SKM-1 (cell line): ENCODE data around the gene GSTT4.
"Not testable (repeated sequence)": the region's sequence is repeated elsewhere in the genome, so short reads cannot be mapped to it uniquely, and the experiment has no call there.

Experiments used
- DNase-seq: peaks from one replicate; lab custom pipeline; 2025; ENCODE audit not compliant: unreplicated experiment; lab: John Stamatoyannopoulos, UW

Gene GSTT4

DNA sequence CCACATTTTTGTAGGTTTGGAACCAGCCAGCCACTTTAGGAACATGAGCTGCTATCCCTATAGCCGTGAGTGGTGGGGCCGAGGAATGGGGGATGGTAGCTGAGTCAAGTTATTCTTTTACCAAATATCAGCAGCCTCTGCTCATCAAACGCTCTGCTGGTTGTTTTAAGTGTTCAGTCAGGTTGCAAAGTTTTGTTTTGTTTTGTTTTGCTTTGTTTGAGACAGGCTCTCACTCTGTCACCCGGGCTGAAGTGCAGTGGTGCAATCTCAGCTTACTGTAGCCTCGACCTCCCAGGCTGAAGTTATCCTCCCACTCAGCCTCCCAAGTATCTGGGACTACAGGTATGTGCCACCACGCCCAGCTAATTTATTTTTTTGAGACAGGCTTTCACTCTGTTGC is 20.2 kb upstream of the GSTT4 start:
- DNase-seq = no peak

- no peak for DNase-seq
Observed at GRCh38 chr22:24024354-24024753, 19.1 kb upstream of the GSTT4 start.

- DNase-seq = no peak
Observed at GRCh38 chr22:24023204-24023789, 18.0 kb upstream of the GSTT4 start.

GRCh38 chr22:24021304-24021703 is 16.1 kb upstream of the GSTT4 start:
- no peak for DNase-seq

GRCh38 chr22:24016156-24016555 is 10.9 kb upstream of the GSTT4 start:
- DNase-seq = no peak

DNA sequence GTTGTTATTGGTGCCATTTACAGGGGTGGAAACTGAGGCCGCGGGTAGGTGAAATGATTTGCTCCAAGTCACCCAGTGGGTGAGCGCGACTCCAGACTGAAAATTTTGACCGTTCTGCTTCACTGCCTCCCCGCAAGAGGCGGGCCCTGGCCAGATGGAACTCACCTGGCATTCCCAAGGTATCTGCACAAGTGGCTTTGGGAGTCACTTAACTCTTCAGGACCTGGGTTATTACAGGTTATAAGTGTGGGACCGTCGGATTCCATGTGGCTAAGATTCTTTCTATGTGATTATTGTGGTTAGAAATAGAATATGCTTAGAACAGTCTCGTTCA is 6.4 kb upstream of the GSTT4 start:
- DNase-seq = no peak

DNA sequence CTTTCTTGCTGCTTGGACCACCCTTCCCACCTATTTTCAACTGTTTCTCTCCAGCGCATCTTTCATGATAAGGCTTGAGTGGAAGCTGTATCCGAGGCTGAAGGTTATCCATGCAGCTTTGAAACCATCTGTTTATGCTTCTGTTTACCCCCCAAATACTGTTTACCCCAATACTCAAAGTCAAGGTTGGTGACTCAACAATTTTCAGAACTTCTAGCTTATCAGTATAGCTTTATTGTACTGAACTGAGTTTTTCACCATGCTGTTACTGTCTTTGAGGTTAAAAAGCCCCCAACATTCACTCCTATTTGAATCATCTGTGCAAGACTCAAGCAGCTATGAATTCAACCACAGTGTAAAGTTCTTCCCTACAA is 4.8 kb upstream of the GSTT4 start:
- no peak for DNase-seq

- no peak for DNase-seq
Observed at GRCh38 chr22:24009227-24010017, 4.2 kb upstream of the GSTT4 start.

DNA sequence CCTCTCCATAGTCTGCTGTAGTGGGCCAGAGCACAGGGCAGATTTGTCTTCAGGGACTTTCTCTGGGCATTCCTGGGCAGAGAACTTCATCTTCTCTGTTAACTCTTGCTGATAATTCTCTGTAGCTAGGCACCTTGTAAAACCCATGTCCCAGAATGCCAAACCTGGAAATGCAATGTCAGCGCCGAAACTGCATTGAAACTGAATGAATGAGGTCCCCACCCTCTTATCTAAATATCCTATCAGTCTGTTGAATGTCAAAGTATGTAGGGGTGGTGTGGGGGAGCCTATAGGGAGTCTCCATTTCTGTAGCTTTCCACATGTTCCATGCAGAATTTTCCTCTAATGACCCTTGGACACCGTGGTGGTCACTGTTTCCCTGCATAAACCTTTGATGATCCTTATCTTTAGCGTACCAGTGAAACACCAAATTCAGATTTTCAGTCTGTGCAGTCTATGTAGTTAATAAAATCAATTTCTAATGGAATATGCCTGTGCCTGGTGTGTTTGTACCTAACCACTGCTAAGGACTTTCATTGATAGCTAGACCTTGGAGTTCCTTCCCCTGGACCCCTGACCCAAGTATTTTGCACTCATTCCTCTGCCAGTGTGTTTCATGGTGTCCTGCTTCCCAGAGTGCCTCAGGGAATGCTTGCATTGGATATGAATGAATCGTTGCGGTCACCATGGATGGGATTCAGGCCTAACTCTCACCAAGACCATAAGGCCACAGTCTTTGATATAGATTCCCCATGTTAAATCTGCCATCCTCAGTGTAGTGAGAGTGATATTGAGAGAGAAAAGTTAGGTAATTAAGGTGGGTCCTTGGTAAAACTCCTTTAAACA is 3.4 kb upstream of the GSTT4 start:
- DNase-seq = no peak

DNA sequence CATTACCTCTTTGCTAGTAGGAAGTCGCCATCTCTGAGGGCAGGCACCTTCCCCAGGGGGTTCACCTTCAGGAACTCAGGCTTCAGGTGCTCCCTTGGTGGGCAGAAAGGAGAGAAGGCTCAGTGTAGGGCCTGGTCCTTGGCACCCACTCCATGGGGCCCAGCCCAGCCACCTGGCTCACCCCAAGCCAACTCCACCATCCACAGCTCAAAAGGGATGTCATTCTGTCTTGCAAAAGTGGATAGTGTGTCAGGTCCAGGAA is 2.7 kb upstream of the GSTT4 start:
- DNase-seq = no peak

DNA sequence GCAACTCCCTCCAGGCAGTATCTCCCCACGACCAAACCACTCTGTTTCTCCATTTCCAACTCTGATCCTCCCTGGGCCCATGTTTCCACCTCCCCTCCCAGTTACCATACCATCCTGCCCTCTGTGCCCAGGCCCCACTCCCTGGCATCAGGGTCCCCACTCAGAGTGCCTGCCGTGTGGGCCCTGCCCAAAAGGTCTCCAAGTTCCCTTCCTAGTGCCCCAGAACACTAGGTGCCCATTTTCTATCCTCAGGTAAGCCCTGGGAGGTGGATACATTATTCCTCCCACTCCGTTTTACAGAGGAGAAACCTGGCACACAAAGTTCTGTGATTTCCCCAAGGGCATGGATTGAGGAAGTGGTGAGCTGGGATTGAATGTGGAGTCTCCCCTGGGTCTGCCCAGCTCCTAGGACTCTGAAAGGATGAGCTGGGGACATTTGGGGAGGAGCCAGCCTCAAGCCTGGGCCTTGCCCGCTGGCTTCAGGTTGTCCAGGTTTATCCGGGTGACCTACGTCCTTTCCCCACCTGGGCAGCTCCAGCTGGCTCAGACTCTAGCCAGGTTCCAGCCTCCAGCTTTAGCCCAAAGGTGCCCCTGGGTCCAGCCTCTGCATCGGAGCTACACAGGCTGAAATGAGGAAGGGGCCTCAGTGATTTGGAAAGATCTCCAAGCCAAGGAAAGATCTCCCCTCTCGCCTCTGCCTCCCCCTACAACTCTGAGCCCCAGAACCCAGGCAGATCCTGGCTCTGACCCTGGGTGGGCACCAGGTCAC is 2.2 kb upstream of the GSTT4 start:
- no peak for DNase-seq

- DNase-seq = no peak
Observed at GRCh38 chr22:24006914-24007214, 1.6 kb upstream of the GSTT4 start.

DNA sequence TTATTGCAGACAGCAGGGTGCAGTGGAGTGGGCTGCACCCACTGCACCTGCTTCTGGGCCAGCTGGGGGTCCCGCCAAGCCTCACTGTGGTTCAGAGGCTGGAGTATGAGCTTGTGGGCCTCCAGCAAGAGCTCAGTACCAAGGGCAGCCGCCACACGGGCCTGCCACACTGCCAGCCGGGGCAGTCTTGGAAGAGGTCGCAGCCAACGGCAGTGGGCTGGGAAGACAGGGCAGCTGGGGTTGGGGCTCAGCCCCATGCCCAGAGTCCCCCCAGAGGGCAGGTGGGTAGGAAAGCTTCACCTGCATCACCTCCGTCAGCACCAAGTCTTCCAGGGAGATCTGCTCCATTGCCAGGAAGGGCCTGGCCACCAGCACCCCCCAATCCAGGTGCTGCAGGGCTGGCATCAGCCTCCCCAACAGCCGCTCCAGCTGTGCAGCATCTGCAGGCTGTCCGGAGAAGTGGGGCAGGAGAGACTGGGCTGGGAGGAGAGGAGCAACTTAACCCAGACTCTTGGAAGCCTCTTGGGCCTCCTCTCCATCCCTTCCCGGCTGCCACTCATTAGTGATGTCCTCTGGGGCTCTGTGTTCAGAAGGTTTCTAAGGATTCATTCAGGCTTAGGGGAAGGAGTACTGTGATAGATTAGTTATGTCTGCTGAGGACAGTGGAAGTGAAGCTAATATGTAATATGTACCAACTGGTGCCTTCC is 1.1 kb upstream of the GSTT4 start:
- no peak for DNase-seq

- DNase-seq = no peak
Observed at GRCh38 chr22:24003887-24004286, 1.4 kb downstream of the GSTT4 start.

DNA sequence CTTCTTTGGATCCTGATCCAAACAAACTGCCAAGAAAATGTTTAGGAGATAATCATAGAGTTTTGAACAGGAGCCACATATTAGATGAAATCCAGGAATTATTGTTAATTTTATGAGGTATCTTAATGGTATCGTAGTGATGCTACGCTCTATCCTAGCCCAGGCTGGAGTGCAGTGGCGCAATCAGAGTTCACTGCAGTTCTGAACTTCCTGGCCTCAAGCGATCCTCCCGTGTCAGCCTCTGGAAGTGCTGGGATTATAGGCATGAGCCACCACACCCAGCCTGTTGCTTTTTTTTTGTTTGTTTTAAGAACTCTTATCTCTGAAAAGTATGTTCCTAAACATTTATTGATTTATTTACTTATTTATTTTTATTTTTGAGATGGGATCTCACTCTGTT is 2.4 kb downstream of the GSTT4 start:
- DNase-seq = no peak

DNA sequence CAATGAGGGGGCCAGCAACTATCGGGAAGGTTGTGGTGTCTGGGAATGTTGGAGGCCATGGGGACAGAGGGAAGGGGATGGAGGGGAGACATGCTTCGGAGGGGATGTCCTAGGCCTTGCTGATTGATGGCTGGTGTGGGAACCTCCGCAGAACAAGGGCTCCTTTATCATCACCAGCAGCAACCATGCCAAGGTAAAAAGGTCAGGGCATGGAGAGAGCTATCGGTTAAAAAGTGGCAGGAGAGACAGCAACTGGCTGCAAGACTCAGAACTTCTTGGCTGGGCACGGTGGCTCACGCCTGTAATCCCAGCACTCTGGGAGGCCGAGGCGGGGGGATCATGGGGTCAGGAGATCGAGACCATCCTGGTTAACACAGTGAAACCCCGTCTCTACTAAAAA is 3.0 kb downstream of the GSTT4 start:
- no peak for DNase-seq

- no peak for DNase-seq
Observed at GRCh38 chr22:24001314-24001713, 3.9 kb downstream of the GSTT4 start.

DNA sequence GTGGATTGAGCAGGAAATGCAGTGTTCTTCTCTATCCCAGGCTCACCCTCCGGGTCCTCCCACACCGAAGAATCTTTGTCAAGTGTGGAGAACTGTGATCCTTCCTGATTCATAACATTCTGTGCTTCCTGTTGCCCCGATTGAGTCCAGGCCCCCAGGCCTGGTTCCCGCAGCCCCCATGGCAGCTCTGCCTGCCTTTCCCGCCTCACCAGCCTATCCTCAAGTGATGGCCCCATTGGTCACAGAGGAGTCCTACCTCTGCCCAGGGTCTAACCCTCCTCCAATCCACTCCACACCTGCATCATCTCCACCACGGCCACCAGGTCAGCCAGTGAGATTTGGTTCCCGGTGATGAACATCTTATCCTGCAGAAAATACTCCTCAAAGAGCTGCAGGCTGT is 5.5 kb downstream of the GSTT4 start:
- not testable (repeated sequence) for DNase-seq

GRCh38 chr22:23997092-23997491 is 8.2 kb downstream of the GSTT4 start:
- DNase-seq = no peak

DNA sequence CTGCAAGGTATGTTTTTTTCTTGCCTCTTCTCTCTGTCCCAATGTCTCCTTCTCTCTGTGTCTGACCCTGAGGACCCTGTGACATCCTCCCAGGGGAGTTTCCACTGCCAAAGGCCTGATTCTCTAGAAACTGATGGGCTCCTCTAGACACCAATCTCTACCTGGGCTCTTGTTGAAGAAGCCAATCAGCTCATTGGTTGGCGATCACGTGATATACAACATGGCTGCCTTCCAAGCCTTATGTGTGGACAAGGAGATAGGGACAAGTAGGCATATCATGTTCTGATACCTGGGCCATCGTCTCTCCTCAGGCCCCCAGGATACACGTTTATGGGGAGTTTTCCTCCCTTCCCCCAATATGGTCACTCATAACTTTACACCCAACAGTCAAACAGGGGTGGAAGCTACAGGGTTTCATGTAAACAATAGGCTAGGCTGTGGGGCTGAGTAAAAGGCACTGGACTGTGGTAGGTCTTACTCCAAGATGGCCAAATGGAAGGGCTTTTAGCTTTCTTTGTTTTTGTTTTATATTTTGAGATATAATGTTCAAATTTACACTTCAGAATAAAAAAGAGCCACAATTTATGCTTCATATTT is 11.6 kb downstream of the GSTT4 start:
- DNase-seq = not testable (repeated sequence)

- DNase-seq = not testable (repeated sequence)
Observed at GRCh38 chr22:23993080-23993479, 12.2 kb downstream of the GSTT4 start.
